Naive thymus-derived CD4-positive, alpha-beta T cell (primary cell): Measurements from ENCODE around the gene XXYLT1. TPM values are rescaled to one million over a fixed set of nuclear protein-coding genes. Genes with fewer than 3 reads are reported as not detected.

Source experiments
- ATAC-seq: fragments of 150-1000 bp; cut with Tn5 transposase; 2 replicates; pipeline ENCODE4 v1.10.0; 2021; ENCODE audit warnings: mild to moderate bottlenecking, moderate library complexity
- CTCF ChIA-PET: fragments of 350-600 bp; sonication (Branson Sonifier 250); formaldehyde crosslinking; loops from one replicate; lab custom pipeline; 2021; ENCODE audit warnings: antibody characterized with exemption; lab: Charles Lee
- POLR2A ChIA-PET: fragments of 350-600 bp; sonication (Branson Sonifier 250); formaldehyde crosslinking; loops from one replicate; lab custom pipeline; 2021; ENCODE audit warnings: antibody characterized with exemption, inconsistent platforms; lab: Charles Lee
- DNase-seq, 9 donors: peaks; one replicate each; pipeline versions ENCODE4 v3.0.0 to v3.0.0-alpha.2; 2020 to 2022; ENCODE audit warnings: mixed read lengths in 1 of 9
- H3K27ac ChIP-seq: one replicate; pipeline ENCODE4 v1.7.0; 2013; ENCODE audit warnings: mild to moderate bottlenecking, low read depth, low read length, moderate library complexity
- H3K27me3 ChIP-seq, 2 donors: one replicate each; pipeline ENCODE4 v1.7.0; 2013; ENCODE audit warnings: low read length in 2 of 2, mild to moderate bottlenecking in 2 of 2, moderate library complexity in 2 of 2; ENCODE audit not compliant: control insufficient read depth in 2 of 2, insufficient read depth in 2 of 2
- H3K36me3 ChIP-seq, 3 experiments: 1 replicate in 2 of 3; 2 replicates in 1 of 3; pipeline ENCODE4 v1.7.0; 2013; ENCODE audit warnings: low read length in 3 of 3, mild to moderate bottlenecking in 3 of 3, moderate library complexity in 1 of 3; ENCODE audit not compliant: insufficient read depth in 3 of 3, control insufficient read depth in 2 of 3
- H3K4me1 ChIP-seq, 2 donors: one replicate each; pipeline ENCODE4 v1.7.0; 2013; ENCODE audit warnings: low read length in 2 of 2, mild to moderate bottlenecking in 2 of 2, moderate library complexity in 1 of 2; ENCODE audit not compliant: control insufficient read depth in 2 of 2, insufficient read depth in 2 of 2
- H3K4me3 ChIP-seq: 2 replicates; pipeline ENCODE4 v1.7.0; 2013; ENCODE audit warnings: mild to moderate bottlenecking, low read length
- H3K9me3 ChIP-seq, 3 experiments: 1 replicate in 2 of 3; 2 replicates in 1 of 3; pipeline ENCODE4 v1.7.0; 2013; ENCODE audit warnings: low read length in 3 of 3; ENCODE audit not compliant: control insufficient read depth in 2 of 3
- H3K27ac Mint-ChIP-seq, 9 donors: one replicate each; pipeline ENCODE4 v1.8.0; 2020 to 2022; ENCODE audit warnings: mixed read lengths in 9 of 9, mild to moderate bottlenecking in 8 of 9, moderate library complexity in 5 of 9, inconsistent platforms in 2 of 9
- H3K27me3 Mint-ChIP-seq, 5 donors: one replicate each; pipeline ENCODE4 v1.8.0; 2021 to 2022; ENCODE audit warnings: mixed read lengths in 5 of 5, mild to moderate bottlenecking in 1 of 5
- H3K36me3 Mint-ChIP-seq, 5 donors: one replicate each; pipeline ENCODE4 v1.8.0; 2020 to 2022; ENCODE audit warnings: mixed read lengths in 5 of 5, mild to moderate bottlenecking in 3 of 5, inconsistent platforms in 1 of 5
- H3K4me1 Mint-ChIP-seq, 7 donors: one replicate each; pipeline ENCODE4 v1.8.0; 2020 to 2022; ENCODE audit warnings: mixed read lengths in 7 of 7, mild to moderate bottlenecking in 3 of 7, inconsistent platforms in 1 of 7
- H3K4me3 Mint-ChIP-seq, 10 donors: one replicate each; pipeline ENCODE4 v1.8.0; 2020 to 2022; ENCODE audit warnings: mild to moderate bottlenecking in 10 of 10, mixed read lengths in 10 of 10, moderate library complexity in 6 of 10, inconsistent platforms in 2 of 10
- H3K9me3 Mint-ChIP-seq, 11 donors: one replicate each; pipeline ENCODE4 v1.8.0; 2020 to 2022; ENCODE audit warnings: mixed read lengths in 11 of 11, mild to moderate bottlenecking in 4 of 11, inconsistent platforms in 1 of 11, moderate library complexity in 1 of 11
- intact Hi-C, 2 donors: fragments of 100-400 bp; cut with micrococcal nuclease; formaldehyde crosslinking; loops; one replicate each; pipeline ENCODE4 v1.15.1; 2023
- polyA plus RNA-seq, 2 donors: library from polyadenylated mRNA; unstranded; fragments of 300-500 nt; fragmentation: Illumina TruSeq; gene quantifications; one replicate each; pipeline ENCODE4 v1.2.3, GENCODE V29; 2021
- total RNA-seq, 6 experiments: library from RNA in 5 of 6; stranded (reverse) in 5 of 6; gene quantifications; 1 replicate in 5 of 6; 2 replicates in 1 of 6; pipeline ENCODE4 v1.2.3 and lab custom pipeline; 2021 to 2026

XXYLT1 gene
- total and polyA plus RNA-seq, 7 experiments from 2014 or later, result 4.1 to 11.7 (median 7.2) TPM

DNA sequence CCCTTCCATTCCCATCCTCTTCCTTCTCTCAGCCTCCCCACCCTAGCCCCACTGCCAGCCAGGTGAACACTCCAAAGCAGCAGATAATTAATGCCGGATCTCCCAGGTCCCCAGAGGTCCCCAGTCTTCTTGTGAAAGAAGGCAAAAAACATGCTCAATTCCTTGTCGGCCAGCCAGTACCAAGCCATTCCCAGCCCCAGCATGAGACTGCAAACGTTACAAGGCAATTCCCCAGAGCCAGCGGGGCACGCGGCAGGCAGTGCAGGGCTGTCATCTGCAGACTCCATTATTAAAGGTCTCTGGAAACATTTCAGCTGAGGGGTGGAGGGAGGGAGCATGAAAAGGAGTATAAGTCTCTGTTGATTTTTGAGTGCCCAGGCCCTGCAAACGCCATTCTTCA is 117.8 kb downstream of the XXYLT1 start:
- ChIA-PET POLR2A (no interaction called here), CTCF (no interaction called here)
- no peak overlapping the region for H3K27ac ChIP-seq
- no peaks in the 10 kb centered on the region for H3K27me3 ChIP-seq
- peaks cover 4 to 5% of the 10 kb centered on the region in 2 donors for H3K4me1 ChIP-seq
- no peak for ATAC-seq
- Mint-ChIP-seq H3K4me3 (no peak overlapping the region), H3K9me3 (no peaks in the 10 kb centered on the region), H3K36me3 (peaks cover 0 to 33% (median 2%) of the 10 kb centered on the region in 5 donors), H3K4me1 (peaks cover 6 to 49% (median 30%) of the 10 kb centered on the region in 7 donors), H3K27ac (peak overlapping the region in 1 of 9 donors; percentile 11), H3K27me3 (peaks cover 0 to 15% (median 0%) of the 10 kb centered on the region in 5 donors)
- intact Hi-C loops, result no loop called here
- H3K36me3 ChIP-seq, result no peaks in the 10 kb centered on the region
- DNase-seq, result no peak
- H3K4me3 ChIP-seq, result no peak overlapping the region
- no peaks in the 10 kb centered on the region for H3K9me3 ChIP-seq

DNA sequence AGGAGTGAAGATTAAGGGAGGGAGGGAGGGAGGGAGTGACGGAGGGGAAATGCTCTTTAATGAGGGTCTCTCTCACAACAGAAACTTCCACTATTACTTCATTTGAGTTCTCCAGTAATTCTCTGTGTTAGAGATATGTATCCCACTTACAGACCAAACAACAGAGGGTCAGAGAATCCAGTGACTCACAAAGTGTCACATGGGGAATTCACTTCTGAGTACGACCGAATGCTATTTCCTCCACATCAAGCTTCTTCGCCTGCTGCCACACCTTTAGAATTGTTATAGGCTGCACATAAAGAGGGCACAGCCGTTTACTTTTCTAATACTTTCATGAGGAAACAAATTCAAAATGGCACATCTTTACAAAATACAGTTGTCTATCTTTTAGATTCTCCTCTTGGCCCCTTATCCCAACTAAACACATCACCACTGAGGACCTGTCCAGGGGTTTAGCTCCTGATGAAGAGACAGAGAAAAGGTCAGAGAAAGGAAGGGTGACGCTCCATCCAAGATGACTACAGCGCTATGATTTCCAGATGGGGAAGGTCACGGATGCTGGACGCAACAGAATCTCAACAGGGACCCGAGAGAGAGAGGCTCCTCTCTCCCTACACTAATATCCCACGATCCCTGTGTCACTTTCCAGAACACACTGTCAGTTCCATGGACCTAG is 119.0 kb downstream of the XXYLT1 start:
- Histone ChIP-seq H3K4me1 (peaks cover 4 to 9% of the 10 kb centered on the region in 2 donors), H3K4me3 (no peak overlapping the region), H3K36me3 (no peaks in the 10 kb centered on the region), H3K9me3 (no peaks in the 10 kb centered on the region), H3K27me3 (no peaks in the 10 kb centered on the region), H3K27ac (no peak overlapping the region)
- no peaks in the 10 kb centered on the region for H3K9me3 Mint-ChIP-seq
- ATAC-seq (no peak), DNase-seq (no peak)
- H3K4me1 Mint-ChIP-seq, result peaks cover 13 to 51% (median 37%) of the 10 kb centered on the region in 7 donors
- intact Hi-C loops, result no loop called here
- ChIA-PET POLR2A (no interaction called here), CTCF (no interaction called here)
- peaks cover 0 to 33% (median 2%) of the 10 kb centered on the region in 5 donors for H3K36me3 Mint-ChIP-seq
- H3K27ac Mint-ChIP-seq, result no peak overlapping the region
- H3K27me3 Mint-ChIP-seq, result peaks cover 0 to 15% (median 0%) of the 10 kb centered on the region in 5 donors
- H3K4me3 Mint-ChIP-seq, result no peak overlapping the region

DNA sequence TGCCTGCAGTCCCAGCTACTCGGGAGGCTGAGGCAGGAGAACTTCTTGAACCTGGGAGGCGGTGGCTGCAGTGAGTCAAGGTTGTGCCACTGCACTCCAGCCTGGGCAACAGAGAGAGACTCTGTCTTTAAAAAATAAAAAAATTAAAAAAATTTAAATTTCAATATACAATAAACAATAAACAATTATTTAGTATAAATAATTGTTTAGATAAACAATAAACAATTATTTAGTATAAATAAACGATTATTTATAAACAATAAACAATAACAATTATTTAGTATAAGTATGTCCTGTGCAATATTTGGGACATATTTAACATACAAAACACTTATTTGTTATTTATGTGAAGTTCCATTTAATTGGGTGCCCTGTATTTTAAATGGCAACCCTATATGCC is 119.6 kb downstream of the XXYLT1 start:
- POLR2A ChIA-PET, result no interaction called here
- H3K4me1 Mint-ChIP-seq, result peaks cover 13 to 51% (median 37%) of the 10 kb centered on the region in 7 donors
- peaks cover 4 to 9% of the 10 kb centered on the region in 2 donors for H3K4me1 ChIP-seq

DNA sequence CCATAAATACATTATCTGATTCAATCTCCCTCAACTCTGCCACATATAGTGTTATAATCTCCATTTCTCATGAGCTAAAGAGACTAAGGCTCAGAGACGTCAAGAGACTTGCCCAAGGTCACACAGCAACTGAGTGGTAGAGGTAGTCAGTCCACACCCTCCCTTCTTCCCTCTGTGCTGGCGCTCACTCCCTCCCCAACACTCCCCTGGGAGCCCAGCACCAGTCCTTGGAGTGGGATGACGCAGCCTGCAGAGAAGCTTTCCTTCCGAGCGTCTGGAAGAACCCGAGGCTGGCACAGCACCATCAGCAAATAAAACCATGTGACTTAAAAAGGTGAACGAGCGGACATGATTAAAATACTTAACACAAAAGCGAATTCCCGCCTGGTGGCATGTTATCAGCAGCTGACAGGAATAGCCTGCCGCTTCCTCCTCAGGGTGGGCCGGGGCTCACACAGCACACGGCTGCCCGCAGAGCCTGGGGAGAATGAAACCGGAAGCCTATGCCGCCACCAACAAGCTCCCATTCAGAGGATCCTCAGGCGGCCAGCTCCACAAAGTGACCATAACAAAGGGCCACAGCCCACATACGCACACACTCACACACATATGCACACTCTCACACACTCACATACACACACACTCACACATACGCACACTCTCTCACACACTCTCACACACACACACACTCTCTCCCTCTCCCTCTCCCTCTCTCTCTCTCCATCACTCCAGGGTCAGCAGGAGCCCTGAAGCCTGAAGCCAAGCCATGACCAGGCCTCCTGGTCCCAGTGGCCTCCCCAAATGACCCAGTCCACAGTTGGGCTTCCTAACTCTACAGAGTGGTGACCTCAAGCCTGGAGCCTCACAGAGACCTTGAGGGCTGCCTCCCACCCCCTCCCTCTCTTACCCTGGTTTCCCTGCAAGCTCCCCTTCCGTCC is 120.5 kb downstream of the XXYLT1 start:
- Mint-ChIP-seq H3K27me3 (peaks cover 0 to 15% (median 0%) of the 10 kb centered on the region in 5 donors), H3K9me3 (no peaks in the 10 kb centered on the region), H3K27ac (peak overlapping the region in 7 of 9 donors; percentile 19 to 91 (median 68)), H3K4me1 (peaks cover 13 to 48% (median 34%) of the 10 kb centered on the region in 7 donors), H3K36me3 (peaks cover 0 to 20% (median 0%) of the 10 kb centered on the region in 5 donors), H3K4me3 (peak overlapping the region in 9 of 10 donors; percentile 75 to 94 (median 81))
- CTCF ChIA-PET, result no interaction called here
- Histone ChIP-seq H3K9me3 (no peaks in the 10 kb centered on the region), H3K36me3 (no peaks in the 10 kb centered on the region), H3K27ac (no peak overlapping the region), H3K27me3 (no peaks in the 10 kb centered on the region), H3K4me1 (peaks cover 4 to 9% of the 10 kb centered on the region in 2 donors), H3K4me3 (peak overlapping the region; percentile 42)
- POLR2A ChIA-PET, result interaction anchor here (0.6 kb wide), 1 partner anchor 476 kb away, joined by 3 read pairs; no protein-coding TSS in a partner anchor
- ATAC-seq (peak; percentile 73), DNase-seq (peak in 5 of 9 donors; percentile 4 to 29 (median 15))
- intact Hi-C loops, result no loop called here

More for the DNA sequence above, 119.6 kb downstream of the XXYLT1 start:
- Mint-ChIP-seq H3K9me3 (no peaks in the 10 kb centered on the region), H3K4me3 (peak overlapping the region in 3 of 10 donors; percentile 81 to 94 (median 88)), H3K27ac (no peak overlapping the region), H3K36me3 (peaks cover 0 to 29% (median 2%) of the 10 kb centered on the region in 5 donors), H3K27me3 (peaks cover 0 to 15% (median 0%) of the 10 kb centered on the region in 5 donors)
- ATAC-seq, result no peak
- DNase-seq, result no peak
- Histone ChIP-seq H3K36me3 (no peaks in the 10 kb centered on the region), H3K9me3 (no peaks in the 10 kb centered on the region), H3K27me3 (no peaks in the 10 kb centered on the region), H3K4me3 (no peak overlapping the region), H3K27ac (no peak overlapping the region)
- intact Hi-C loops, result no loop called here
- CTCF ChIA-PET, result no interaction called here

DNA sequence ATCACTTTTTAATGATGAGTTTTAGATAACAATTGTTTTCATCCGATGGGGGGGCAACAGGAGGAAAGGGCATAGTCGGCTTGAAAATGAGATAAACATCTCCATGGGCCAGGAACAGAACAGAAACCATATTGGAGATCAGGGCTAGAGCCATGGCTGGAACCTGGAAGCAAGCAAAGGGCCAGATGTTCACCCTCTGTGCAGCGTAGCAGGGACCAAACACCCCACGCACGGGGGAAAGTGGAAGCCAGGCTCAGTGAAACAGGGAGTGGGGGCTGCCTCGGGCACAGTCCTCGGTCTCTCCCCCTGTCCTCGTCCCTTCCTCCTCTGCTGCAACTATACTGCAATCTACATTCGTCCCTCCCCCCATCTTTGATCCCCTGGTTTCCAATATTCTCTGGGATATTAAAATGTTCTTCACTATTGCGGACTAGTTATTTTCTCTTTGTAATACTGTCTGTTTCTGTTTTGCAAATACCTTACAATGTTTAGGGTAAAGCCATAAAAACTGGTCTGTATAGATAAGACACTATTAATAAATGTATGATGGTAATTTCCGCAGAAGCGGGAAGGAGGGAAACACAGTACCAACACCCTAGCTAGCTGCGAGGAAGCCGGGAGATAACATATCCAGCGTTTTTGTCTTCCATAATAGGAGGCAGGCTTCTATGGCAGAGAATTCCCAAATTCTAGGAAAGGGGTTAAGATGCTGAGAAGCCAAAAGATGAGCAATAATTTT is 121.5 kb downstream of the XXYLT1 start:
- H3K27ac ChIP-seq, result no peak overlapping the region
- H3K4me3 ChIP-seq, result no peak overlapping the region
- Mint-ChIP-seq H3K27me3 (peaks cover 0 to 15% (median 0%) of the 10 kb centered on the region in 5 donors), H3K27ac (peak overlapping the region in 1 of 9 donors; percentile 68), H3K4me1 (peaks cover 13 to 42% (median 34%) of the 10 kb centered on the region in 7 donors), H3K9me3 (no peaks in the 10 kb centered on the region), H3K4me3 (peak overlapping the region in 7 of 10 donors; percentile 3 to 96 (median 82)), H3K36me3 (peaks cover 0 to 17% (median 0%) of the 10 kb centered on the region in 5 donors)
- no peaks in the 10 kb centered on the region for H3K36me3 ChIP-seq
- peaks cover 4 to 9% of the 10 kb centered on the region in 2 donors for H3K4me1 ChIP-seq
- ATAC-seq, result no peak
- DNase-seq, result no peak
- no peaks in the 10 kb centered on the region for H3K27me3 ChIP-seq
- POLR2A ChIA-PET, result no interaction called here
- no peaks in the 10 kb centered on the region for H3K9me3 ChIP-seq
- CTCF ChIA-PET, result no interaction called here
- intact Hi-C loops, result loop anchor here in 1 of 2 donors (10.0 kb wide), 1 partner anchor 295 kb away; the partner anchor contains the start of gene ACAP2

DNA sequence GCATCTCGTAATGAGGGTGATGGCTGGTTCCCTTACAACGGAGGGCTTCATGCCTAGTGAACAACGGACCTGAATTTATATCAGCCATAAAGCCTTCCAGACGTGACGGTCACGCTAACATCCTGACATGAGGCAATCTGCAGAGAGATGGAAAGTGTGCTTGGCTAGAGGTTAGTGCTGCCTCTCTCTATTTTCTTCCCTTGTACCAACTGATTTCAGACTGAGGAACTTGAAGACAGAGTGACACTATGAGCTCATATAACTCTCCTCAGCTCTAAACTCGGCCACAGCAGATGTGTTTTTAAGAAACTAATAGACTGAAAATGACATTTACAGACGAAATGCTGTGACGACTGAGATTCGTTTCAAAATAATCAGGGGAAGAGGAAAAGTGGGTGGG is 122.4 kb downstream of the XXYLT1 start:
- peaks cover 4 to 9% of the 10 kb centered on the region in 2 donors for H3K4me1 ChIP-seq
- intact Hi-C loops, result loop anchor here in 1 of 2 donors (10.0 kb wide), 1 partner anchor 296 kb away; the partner anchor contains the start of gene ACAP2
- Mint-ChIP-seq H3K36me3 (peaks cover 0 to 9% (median 1%) of the 10 kb centered on the region in 5 donors), H3K27me3 (peaks cover 0 to 15% (median 0%) of the 10 kb centered on the region in 5 donors), H3K4me1 (peaks cover 13 to 42% (median 34%) of the 10 kb centered on the region in 7 donors), H3K27ac (peak overlapping the region in 2 of 9 donors; percentile 80 to 84), H3K4me3 (peak overlapping the region; percentile 37 to 96 (median 79)), H3K9me3 (peaks cover 0 to under 1% (median 0%) of the 10 kb centered on the region in 11 donors)
- H3K36me3 ChIP-seq, result no peaks in the 10 kb centered on the region
- H3K4me3 ChIP-seq, result no peak overlapping the region
- ChIA-PET CTCF (interaction anchor here (0.7 kb wide), 1 partner anchor 123 kb away, joined by 3 read pairs; no protein-coding TSS in a partner anchor), POLR2A (interaction anchor here (0.7 kb wide), 1 partner anchor 543 kb away, joined by 4 read pairs; no protein-coding TSS in a partner anchor)
- no peaks in the 10 kb centered on the region for H3K27me3 ChIP-seq
- no peak overlapping the region for H3K27ac ChIP-seq
- ATAC-seq (no peak), DNase-seq (no peak)
- H3K9me3 ChIP-seq, result no peaks in the 10 kb centered on the region
